Activated CD4-positive, CD25-positive, alpha-beta regulatory T cell (primary cell): ENCODE results near the gene CLECL1.
A peak's percentile ranks its signal among the peaks of the same experiment; 100 is the strongest.
"Not testable (repeated sequence)": the region's sequence is repeated elsewhere in the genome, so short reads cannot be mapped to it uniquely, and the experiment has no call there.

Experiments used
- DNase-seq, 4 experiments: peaks; one replicate each; lab custom pipeline; 2025; lab: John Stamatoyannopoulos, UW

Gene CLECL1

DNA sequence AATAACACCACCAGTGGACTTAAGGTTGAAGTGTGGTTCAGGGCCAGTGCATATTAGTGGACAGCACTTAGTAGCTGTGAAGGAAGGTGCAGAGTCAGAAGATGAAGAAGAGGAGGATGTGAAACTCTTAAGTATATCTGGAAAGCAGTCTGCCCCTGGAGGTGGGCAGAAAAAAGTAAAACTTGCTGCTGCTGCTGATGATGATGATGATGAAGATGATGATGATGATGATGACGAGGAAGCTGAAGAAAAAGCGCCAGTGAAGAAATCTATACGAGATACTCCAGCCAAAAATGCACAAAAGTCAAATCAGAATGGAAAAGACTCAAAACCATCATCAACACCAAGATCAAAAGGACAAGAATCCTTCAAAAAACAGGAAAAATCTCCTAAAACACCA is 37.2 kb downstream of the CLECL1 start:
- not testable (repeated sequence) for DNase-seq

DNA sequence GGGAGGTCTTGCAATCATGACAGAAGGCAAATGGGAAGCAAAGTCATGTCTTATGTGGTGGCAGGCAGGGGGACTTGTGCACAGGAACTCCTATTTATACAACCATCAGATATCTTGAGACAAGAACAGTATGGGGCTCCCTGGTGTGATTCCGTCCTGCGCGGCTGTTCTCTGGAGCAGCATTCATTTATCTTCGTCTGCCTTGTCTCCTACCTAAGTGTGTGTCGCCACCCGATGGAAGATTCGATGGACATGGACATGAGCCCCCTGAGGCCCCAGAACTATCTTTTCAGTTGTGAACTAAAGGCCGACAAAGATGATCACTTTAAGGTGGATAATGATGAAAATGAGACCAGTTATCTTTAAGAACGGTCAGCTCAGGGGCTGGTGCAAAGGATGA is 37.7 kb downstream of the CLECL1 start:
- not testable (repeated sequence) for DNase-seq

DNA sequence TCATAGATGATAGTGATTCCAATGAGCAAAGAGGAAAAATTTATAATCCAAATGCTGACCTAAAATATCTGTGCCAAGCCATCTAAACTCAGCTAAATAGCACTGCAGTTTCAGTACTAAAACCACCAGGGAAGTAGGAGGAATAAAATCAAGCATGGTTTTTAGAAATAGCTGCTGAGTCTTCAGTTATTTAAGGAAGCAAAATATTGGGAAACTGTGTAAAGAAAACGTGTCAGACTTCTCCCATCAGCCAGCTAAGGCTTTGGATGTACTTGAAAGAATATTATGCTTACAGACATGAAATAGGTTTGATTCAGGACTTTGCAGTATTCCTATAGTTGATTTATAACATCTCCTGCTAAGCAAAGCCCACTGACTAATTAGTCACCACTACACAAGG is 38.7 kb downstream of the CLECL1 start:
- DNase-seq: no peak

GRCh38 chr12:9692909-9693308 is 40.0 kb downstream of the CLECL1 start:
- DNase-seq: no peak

GRCh38 chr12:9687228-9687627 is 45.7 kb downstream of the CLECL1 start:
- no peak for DNase-seq

DNA sequence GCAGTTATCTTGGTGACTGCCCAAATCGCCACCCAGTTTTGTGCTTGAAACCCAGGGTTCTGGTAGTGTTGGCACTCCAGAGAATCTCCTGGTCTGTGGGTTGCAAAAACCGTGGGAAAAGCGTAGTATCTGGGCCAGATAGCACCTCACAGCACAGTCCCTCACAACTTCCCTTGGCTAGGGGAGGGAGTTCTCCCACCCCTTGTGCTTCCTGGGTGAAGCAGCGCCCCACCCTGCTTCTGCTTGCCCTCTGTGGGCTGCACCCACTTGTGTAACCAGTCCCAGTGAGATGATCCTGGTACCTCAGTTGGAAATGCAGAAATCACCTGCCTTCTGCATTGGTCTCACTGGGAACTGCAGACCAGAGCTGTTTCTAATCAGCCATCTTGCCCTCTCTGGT is 47.0 kb downstream of the CLECL1 start:
- DNase-seq: no peak

- not testable (repeated sequence) for DNase-seq
These were observed 47.5 kb downstream of the CLECL1 start for GRCh38 chr12:9685366-9685765.

DNA sequence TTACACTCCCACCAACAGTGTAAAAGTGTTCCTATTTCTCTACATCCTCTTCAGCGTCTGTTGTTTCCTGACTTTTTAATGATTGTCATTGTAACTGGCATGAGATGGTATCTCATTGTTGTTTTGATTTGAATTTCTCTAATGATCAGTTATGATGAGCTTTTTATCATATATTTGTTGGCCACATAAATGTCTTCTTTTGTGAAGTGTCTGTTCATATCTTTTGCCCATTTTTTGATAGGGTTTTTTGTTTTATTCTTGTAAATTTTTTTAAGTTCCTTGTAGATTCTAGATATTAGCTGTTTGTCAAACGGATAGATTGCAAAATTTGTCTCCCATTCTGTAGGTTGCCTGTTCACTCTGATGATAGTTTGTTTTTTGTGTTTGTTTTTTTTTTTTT is 49.9 kb downstream of the CLECL1 start:
- DNase-seq: not testable (repeated sequence)

DNA sequence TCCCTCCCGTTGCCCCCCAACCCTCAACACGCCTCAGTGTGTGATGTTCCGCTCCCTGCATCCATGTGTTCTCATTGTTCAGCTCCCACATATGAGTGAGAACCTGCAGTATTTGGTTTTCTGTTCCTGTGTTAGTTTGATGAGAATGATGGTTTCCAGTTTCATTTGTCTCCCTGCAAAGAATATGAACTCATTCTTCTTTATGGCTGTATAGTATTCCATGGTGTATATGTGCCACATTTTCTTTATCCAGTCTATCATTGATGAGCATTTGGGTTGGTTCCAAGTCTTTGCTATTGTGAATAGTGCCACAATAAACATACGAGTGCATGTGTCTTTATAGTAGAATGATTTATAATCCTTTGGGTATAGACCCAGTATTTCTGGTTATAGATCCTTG is 50.4 kb downstream of the CLECL1 start:
- DNase-seq: not testable (repeated sequence)

DNA sequence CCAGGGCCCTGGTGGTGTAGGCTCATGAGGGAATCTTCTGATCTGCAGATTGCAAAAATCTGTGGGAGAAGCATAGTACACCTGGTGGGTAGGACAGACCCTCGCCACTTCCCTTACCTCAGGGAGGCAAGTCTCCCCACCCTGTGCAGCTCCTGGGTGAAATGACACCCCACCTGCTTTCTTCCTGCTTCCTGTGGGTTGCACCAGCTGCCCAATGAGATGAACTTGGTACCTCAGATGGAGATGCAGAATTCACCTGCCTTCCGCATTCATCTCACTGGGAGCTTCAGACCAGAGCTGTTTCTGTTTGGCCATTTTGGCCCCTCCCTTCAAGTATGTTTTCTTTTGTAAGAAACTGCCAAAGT is 58.7 kb downstream of the CLECL1 start:
- DNase-seq: no peak

DNA sequence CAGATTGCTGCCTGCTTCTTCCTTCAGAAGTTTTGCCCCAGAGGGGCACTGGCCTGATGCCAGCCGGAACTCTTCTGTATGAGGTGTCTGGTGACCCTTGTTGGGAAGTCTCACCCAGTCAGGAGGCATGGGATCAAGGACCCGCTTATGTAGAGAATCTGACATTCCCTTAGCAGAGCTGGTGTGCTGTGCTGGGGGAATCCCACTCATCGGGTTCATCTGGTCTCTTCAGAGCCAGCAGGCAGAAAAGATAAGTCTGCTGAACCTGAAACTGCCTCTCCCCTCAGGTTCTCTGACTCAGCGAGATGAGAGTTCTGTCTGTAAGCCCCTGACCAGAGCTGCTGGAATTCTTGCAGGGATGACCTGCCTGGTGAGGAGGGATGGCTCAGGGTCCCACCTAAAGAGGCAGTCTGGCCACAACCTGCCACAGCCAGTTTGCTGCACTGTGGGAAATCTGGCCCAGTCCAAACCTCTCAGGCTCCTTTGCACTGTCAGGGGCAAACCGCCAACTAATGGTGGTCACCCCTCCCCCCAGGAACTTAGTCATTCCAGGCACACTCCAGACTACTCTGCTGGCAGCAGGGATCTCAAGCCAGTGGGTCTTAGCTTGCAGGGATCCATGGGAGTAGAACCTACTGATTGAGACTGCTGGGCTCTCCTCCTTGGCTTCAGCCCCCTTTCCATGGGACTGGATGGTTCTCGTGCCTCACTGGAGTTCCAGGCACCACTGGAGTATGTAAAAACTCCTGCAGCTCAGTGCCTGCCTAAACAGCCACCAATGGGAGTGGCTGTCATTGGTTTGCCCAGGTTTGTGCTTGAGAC is 59.3 kb downstream of the CLECL1 start:
- peak in 1 of 4 experiments; percentile 48 for DNase-seq
